Measurements from ENCODE around the gene HEXIM2.
A peak's percentile ranks its signal among the peaks of the same experiment; 100 is the strongest.

HEXIM2 gene

GRCh38 chr17:45137561-45138305 is 23.9 kb upstream of the HEXIM2 start:
- H3K27me3 ChIP-seq (ENCODE audit: control insufficient read depth, insufficient read depth, low read length): no peaks in the 10 kb centered on the region
- H3K36me3 ChIP-seq (ENCODE audit: insufficient read depth, low read length): no peaks in the 10 kb centered on the region
- peaks cover 10% of the 10 kb centered on the region for H3K4me1 ChIP-seq (ENCODE audit: control insufficient read depth, insufficient read depth, low read length)
- no peak overlapping the region for H3K4me3 ChIP-seq (ENCODE audit: low read length)
- H3K9ac ChIP-seq (ENCODE audit: low read depth, low read length): no peak overlapping the region
- H3K9me3 ChIP-seq (replicated peaks; ENCODE audit: low read length): no peaks in the 10 kb centered on the region
- H3K4me2 ChIP-seq (ENCODE audit: low read length): no peak overlapping the region

- Histone ChIP-seq H3K36me3 (ENCODE audit: insufficient read depth, low read length) (no peaks in the 10 kb centered on the region), H3K9ac (ENCODE audit: low read depth, low read length) (no peak overlapping the region), H3K4me1 (ENCODE audit: control insufficient read depth, insufficient read depth, low read length) (peaks cover 13% of the 10 kb centered on the region), H3K27me3 (ENCODE audit: control insufficient read depth, insufficient read depth, low read length) (no peaks in the 10 kb centered on the region), H3K9me3 (replicated peaks; ENCODE audit: low read length) (no peaks in the 10 kb centered on the region), H3K4me3 (ENCODE audit: low read length) (no peak overlapping the region), H3K4me2 (ENCODE audit: low read length) (no peak overlapping the region)
Observed at GRCh38 chr17:45138911-45139532, 22.7 kb upstream of the HEXIM2 start.

- Histone ChIP-seq H3K4me3 (ENCODE audit: low read length) (no peak overlapping the region), H3K27me3 (ENCODE audit: control insufficient read depth, insufficient read depth, low read length) (no peaks in the 10 kb centered on the region), H3K4me2 (ENCODE audit: low read length) (no peak overlapping the region), H3K36me3 (ENCODE audit: insufficient read depth, low read length) (no peaks in the 10 kb centered on the region), H3K4me1 (ENCODE audit: control insufficient read depth, insufficient read depth, low read length) (peaks cover 19% of the 10 kb centered on the region), H3K9me3 (replicated peaks; ENCODE audit: low read length) (no peaks in the 10 kb centered on the region), H3K9ac (ENCODE audit: low read depth, low read length) (no peak overlapping the region)
Observed at GRCh38 chr17:45139533-45139920, 22.1 kb upstream of the HEXIM2 start.

GRCh38 chr17:45143094-45143670 is 18.5 kb upstream of the HEXIM2 start:
- no peaks in the 10 kb centered on the region for H3K36me3 ChIP-seq (ENCODE audit: insufficient read depth, low read length)
- H3K4me2 ChIP-seq (ENCODE audit: low read length): peak overlapping the region; percentile 83
- peak overlapping the region; percentile 88 for H3K9ac ChIP-seq (ENCODE audit: low read depth, low read length)
- H3K4me1 ChIP-seq (ENCODE audit: control insufficient read depth, insufficient read depth, low read length): peaks cover 30% of the 10 kb centered on the region
- no peaks in the 10 kb centered on the region for H3K27me3 ChIP-seq (ENCODE audit: control insufficient read depth, insufficient read depth, low read length)
- H3K4me3 ChIP-seq (ENCODE audit: low read length): no peak overlapping the region
- H3K9me3 ChIP-seq (replicated peaks; ENCODE audit: low read length): no peaks in the 10 kb centered on the region

- peak overlapping the region; percentile 58 for H3K4me3 ChIP-seq (ENCODE audit: low read length)
- no peaks in the 10 kb centered on the region for H3K36me3 ChIP-seq (ENCODE audit: insufficient read depth, low read length)
- peak overlapping the region; percentile 88 for H3K9ac ChIP-seq (ENCODE audit: low read depth, low read length)
Observed at GRCh38 chr17:45143767-45144198, 17.9 kb upstream of the HEXIM2 start.

GRCh38 chr17:45144199-45145034 is 17.3 kb upstream of the HEXIM2 start:
- Histone ChIP-seq H3K4me1 (ENCODE audit: control insufficient read depth, insufficient read depth, low read length) (peaks cover 30% of the 10 kb centered on the region), H3K9me3 (replicated peaks; ENCODE audit: low read length) (no peaks in the 10 kb centered on the region)

More at GRCh38 chr17:45143767-45144198, 17.9 kb upstream of the HEXIM2 start:
- Histone ChIP-seq H3K4me2 (ENCODE audit: low read length) (peak overlapping the region; percentile 83), H3K27me3 (ENCODE audit: control insufficient read depth, insufficient read depth, low read length) (no peaks in the 10 kb centered on the region), H3K9me3 (replicated peaks; ENCODE audit: low read length) (no peaks in the 10 kb centered on the region), H3K4me1 (ENCODE audit: control insufficient read depth, insufficient read depth, low read length) (peaks cover 30% of the 10 kb centered on the region)

GRCh38 chr17:45145035-45145389 is 16.7 kb upstream of the HEXIM2 start:
- Histone ChIP-seq H3K36me3 (ENCODE audit: insufficient read depth, low read length) (peaks cover 5% of the 10 kb centered on the region), H3K9me3 (replicated peaks; ENCODE audit: low read length) (no peaks in the 10 kb centered on the region)

More at GRCh38 chr17:45144199-45145034, 17.3 kb upstream of the HEXIM2 start:
- Histone ChIP-seq H3K27me3 (ENCODE audit: control insufficient read depth, insufficient read depth, low read length) (no peaks in the 10 kb centered on the region), H3K36me3 (ENCODE audit: insufficient read depth, low read length) (no peaks in the 10 kb centered on the region), H3K9ac (ENCODE audit: low read depth, low read length) (peak overlapping the region; percentile 88), H3K4me2 (ENCODE audit: low read length) (peak overlapping the region; percentile 83), H3K4me3 (ENCODE audit: low read length) (peak overlapping the region; percentile 58)

GRCh38 chr17:45146166-45146565 is 15.5 kb upstream of the HEXIM2 start:
- Histone ChIP-seq H3K27me3 (ENCODE audit: control insufficient read depth, insufficient read depth, low read length) (no peaks in the 10 kb centered on the region), H3K9ac (ENCODE audit: low read depth, low read length) (no peak overlapping the region), H3K4me2 (ENCODE audit: low read length) (no peak overlapping the region), H3K36me3 (ENCODE audit: insufficient read depth, low read length) (peaks cover 5% of the 10 kb centered on the region), H3K4me1 (ENCODE audit: control insufficient read depth, insufficient read depth, low read length) (peaks cover 30% of the 10 kb centered on the region), H3K9me3 (replicated peaks; ENCODE audit: low read length) (no peaks in the 10 kb centered on the region), H3K4me3 (ENCODE audit: low read length) (no peak overlapping the region)

More at GRCh38 chr17:45145035-45145389, 16.7 kb upstream of the HEXIM2 start:
- peak overlapping the region; percentile 88 for H3K9ac ChIP-seq (ENCODE audit: low read depth, low read length)
- H3K27me3 ChIP-seq (ENCODE audit: control insufficient read depth, insufficient read depth, low read length): no peaks in the 10 kb centered on the region
- peak overlapping the region; percentile 83 for H3K4me2 ChIP-seq (ENCODE audit: low read length)
- H3K4me1 ChIP-seq (ENCODE audit: control insufficient read depth, insufficient read depth, low read length): peaks cover 30% of the 10 kb centered on the region
- H3K4me3 ChIP-seq (ENCODE audit: low read length): no peak overlapping the region

GRCh38 chr17:45146592-45146889 is 15.1 kb upstream of the HEXIM2 start:
- H3K9ac ChIP-seq (ENCODE audit: low read depth, low read length): peak overlapping the region; percentile 98
- H3K36me3 ChIP-seq (ENCODE audit: insufficient read depth, low read length): peaks cover 5% of the 10 kb centered on the region
- H3K4me3 ChIP-seq (ENCODE audit: low read length): peak overlapping the region; percentile 82
- H3K27me3 ChIP-seq (ENCODE audit: control insufficient read depth, insufficient read depth, low read length): no peaks in the 10 kb centered on the region
- peaks cover 34% of the 10 kb centered on the region for H3K4me1 ChIP-seq (ENCODE audit: control insufficient read depth, insufficient read depth, low read length)
- no peaks in the 10 kb centered on the region for H3K9me3 ChIP-seq (replicated peaks; ENCODE audit: low read length)
- H3K4me2 ChIP-seq (ENCODE audit: low read length): peak overlapping the region; percentile 93

- H3K4me2 ChIP-seq (ENCODE audit: low read length): peak overlapping the region; percentile 93
- H3K9ac ChIP-seq (ENCODE audit: low read depth, low read length): peak overlapping the region; percentile 98
- peak overlapping the region; percentile 82 for H3K4me3 ChIP-seq (ENCODE audit: low read length)
- no peaks in the 10 kb centered on the region for H3K27me3 ChIP-seq (ENCODE audit: control insufficient read depth, insufficient read depth, low read length)
- peaks cover 37% of the 10 kb centered on the region for H3K4me1 ChIP-seq (ENCODE audit: control insufficient read depth, insufficient read depth, low read length)
- no peaks in the 10 kb centered on the region for H3K9me3 ChIP-seq (replicated peaks; ENCODE audit: low read length)
- peaks cover 5% of the 10 kb centered on the region for H3K36me3 ChIP-seq (ENCODE audit: insufficient read depth, low read length)
Observed at GRCh38 chr17:45146890-45147580, 14.6 kb upstream of the HEXIM2 start.

Measured in skeletal muscle satellite cell (primary cell).